Transverse colon (tissue), 4 donors: ENCODE data around the gene MRPL14. TPM values are rescaled to one million over a fixed set of nuclear protein-coding genes. Genes with fewer than 3 reads are reported as not detected.

Source experiments
- DNase-seq: peaks from one replicate; pipeline ENCODE4 v3.0.0-alpha.2; 2019
- H3K27ac ChIP-seq, 4 donors: fragments of 200-600 bp; sonication (generic); 2 replicates each; pipeline ENCODE4 v1.5.1; 2016 to 2018; ENCODE audit warnings: inconsistent platforms in 4 of 4
- H3K27me3 ChIP-seq: fragments of 200-600 bp; sonication (generic); 2 replicates; pipeline ENCODE4 v1.5.1; 2017; ENCODE audit warnings: inconsistent platforms
- H3K36me3 ChIP-seq, 4 donors: fragments of 200-600 bp; sonication (generic); 2 replicates each; pipeline ENCODE4 v1.5.1; 2017 to 2019; ENCODE audit warnings: inconsistent platforms in 4 of 4
- H3K4me1 ChIP-seq, 4 donors: fragments of 200-600 bp; sonication (generic); 2 replicates each; pipeline ENCODE4 v1.5.1; 2017 to 2020; ENCODE audit warnings: inconsistent platforms in 4 of 4
- H3K4me3 ChIP-seq, 4 donors: fragments of 200-600 bp; sonication (generic); 1 replicate in 1 of 4; 2 replicates in 3 of 4; pipeline versions ENCODE4 v1.5.1 to v1.6.1; 2017 to 2019; ENCODE audit warnings: inconsistent platforms in 4 of 4
- H3K9me3 ChIP-seq, 2 donors: fragments of 200-600 bp; sonication (generic); 2 replicates each; pipeline ENCODE4 v1.5.1; 2017 to 2019; ENCODE audit warnings: inconsistent platforms in 2 of 2
- CTCF ChIP-seq, 5 experiments: fragments of 200-600 bp in 3 of 5; fragments of 450-650 bp in 2 of 5; sonication (generic) in 3 of 5; IDR thresholded peaks; 1 replicate in 2 of 5; 2 replicates in 3 of 5; pipeline ENCODE4 v1.5.1; 2016 to 2017; ENCODE audit warnings: antibody characterized with exemption in 5 of 5, inconsistent platforms in 3 of 5, mild to moderate bottlenecking in 2 of 5, moderate library complexity in 1 of 5
- EP300 ChIP-seq: sonication (generic); formaldehyde crosslinking; IDR thresholded peaks from one replicate; pipeline ENCODE4 v1.6.1; 2017; ENCODE audit warnings: antibody characterized with exemption, low read depth
- POLR2A ChIP-seq: fragments of 450-650 bp; IDR thresholded peaks from one replicate; pipeline ENCODE4 v1.6.1; 2016; ENCODE audit warnings: antibody characterized with exemption, mild to moderate bottlenecking, moderate library complexity
- POLR2AphosphoS5 ChIP-seq, 3 donors: sonication (generic); formaldehyde crosslinking; IDR thresholded peaks; one replicate each; pipeline ENCODE4 v1.6.1; 2016; ENCODE audit warnings: antibody characterized with exemption in 3 of 3
- WGBS, 2 donors: methylation state at CpG; one replicate each; pipeline ENCODE4 v1.1.5; 2018; ENCODE audit warnings: low coverage in 1 of 2; 5-methylcytosine and 5-hydroxymethylcytosine counted together
- in situ Hi-C, 4 donors: fragments of 200-750 bp; cut with MboI; loops; one replicate each; pipeline versions ENCODE4 v1.15.0 to v1.15.1; 2017; ENCODE audit warnings: low sequenced_read_pairs in 3 of 4, low pct_ligation_motif_present in 1 of 4, low pct_unique_long_range_greater_than_20kb in 1 of 4
- intact Hi-C: fragments of 100-400 bp; cut with DNase I; formaldehyde crosslinking; loops from one replicate; pipeline ENCODE4 v1.15.1; 2023; ENCODE audit warnings: low total_unique reads
- total RNA-seq, 4 donors: library from RNA; depleted of rRNA; stranded (reverse); fragments of >200 nt; gene quantifications; one replicate each; pipeline ENCODE4 v1.1.0, GENCODE V29; 2016

The MRPL14 gene
- total RNA-seq, 4 donors from 2014 or later: 15.5 to 54.6 (median 45.9) TPM

DNA sequence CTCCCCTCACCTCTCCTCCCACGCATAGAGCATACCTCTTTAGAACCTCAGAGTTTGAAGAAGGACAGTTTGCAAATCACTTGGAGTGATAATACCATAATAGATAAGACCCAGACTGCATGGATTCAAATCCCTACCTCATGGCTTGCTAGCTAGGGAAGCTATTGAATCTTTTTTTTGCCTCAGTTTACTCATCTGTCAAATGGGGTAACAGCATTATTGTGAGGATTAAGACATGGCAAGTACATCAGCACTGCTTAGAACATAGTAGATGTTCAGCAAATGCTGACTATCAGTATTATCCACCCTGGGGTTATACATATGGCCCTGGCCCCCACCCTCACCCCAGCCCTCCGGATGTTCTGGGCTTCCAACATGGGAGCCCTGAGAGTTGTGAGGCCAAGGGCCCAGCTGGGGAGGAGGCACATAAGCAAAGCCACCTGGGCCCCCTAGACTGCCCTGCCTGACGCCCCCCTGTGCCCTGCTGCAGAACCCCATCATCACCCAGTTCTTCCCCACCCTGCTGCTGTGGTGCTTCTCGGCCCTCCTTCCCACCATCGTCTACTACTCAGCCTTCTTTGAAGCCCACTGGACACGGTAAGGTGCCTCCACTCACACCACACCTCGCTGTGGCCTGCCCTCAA, 22.2 kb upstream of the MRPL14 start:
- 89 to 94% methylated on average over 2 to 7 of the region's 7 CpGs for whole genome bisulfite sequencing, 2 donors
- no peak for DNase-seq
- in situ Hi-C loops: loop anchor here in 2 of 4 donors (5.0 to 25.0 kb wide), 2 partner anchors 47 to 188 kb away; partner anchors contain the start of gene SPATS1 (in 2 of the 2)

DNA sequence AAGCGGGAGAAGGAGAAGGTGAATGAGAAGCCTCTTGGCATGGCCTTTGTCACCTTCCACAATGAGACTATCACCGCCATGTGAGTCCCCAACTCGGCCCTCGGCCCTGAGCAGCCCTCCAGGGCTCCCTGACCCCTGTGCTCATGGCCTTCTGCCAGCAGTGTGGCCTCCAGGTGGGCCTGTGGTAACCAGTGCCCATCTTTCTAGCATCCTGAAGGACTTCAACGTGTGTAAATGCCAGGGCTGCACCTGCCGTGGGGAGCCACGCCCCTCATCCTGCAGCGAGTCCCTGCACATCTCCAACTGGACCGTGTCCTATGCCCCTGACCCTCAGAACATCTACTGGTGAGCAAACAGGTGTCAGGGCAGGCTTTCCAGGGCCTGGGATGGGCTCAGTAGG, 21.1 kb upstream of the MRPL14 start:
- H3K27me3 ChIP-seq: no peaks in the 10 kb centered on the region
- in situ Hi-C loops (no loop called here), intact Hi-C loops (no loop called here)
- H3K27ac ChIP-seq: no peak overlapping the region
- H3K9me3 ChIP-seq: no peaks in the 10 kb centered on the region
- no peak overlapping the region for H3K4me3 ChIP-seq
- H3K4me1 ChIP-seq: peaks cover 0 to 6% (median 2%) of the 10 kb centered on the region in 4 donors
- no peak for DNase-seq
- WGBS, 2 donors: 94% methylated on average over 4 of the region's 9 CpGs; no CpG with 5 or more reads in 1 of the 2 donors
- TF ChIP-seq EP300: no peak
- no peak for TF ChIP-seq CTCF (IDR thresholded peaks at IDR 0.05)
- no peak for TF ChIP-seq POLR2A
- TF ChIP-seq POLR2AphosphoS5 (IDR thresholded peaks at IDR 0.05): no peak
- peaks cover 0 to 14% (median 3%) of the 10 kb centered on the region in 4 donors for H3K36me3 ChIP-seq

More for the DNA sequence above, 22.2 kb upstream of the MRPL14 start:
- Histone ChIP-seq H3K4me1 (peaks cover 0 to 6% (median 2%) of the 10 kb centered on the region in 4 donors), H3K27me3 (no peaks in the 10 kb centered on the region), H3K9me3 (no peaks in the 10 kb centered on the region), H3K36me3 (peaks cover 0 to 14% (median 3%) of the 10 kb centered on the region in 4 donors), H3K4me3 (no peak overlapping the region), H3K27ac (no peak overlapping the region)
- intact Hi-C loops: loop anchor here (1.0 to 5.0 kb wide), 2 partner anchors 33 to 382 kb away; no protein-coding TSS in a partner anchor
- TF ChIP-seq POLR2AphosphoS5 (IDR thresholded peaks at IDR 0.05) (no peak), POLR2A (no peak), EP300 (no peak), CTCF (IDR thresholded peaks at IDR 0.05) (no peak)

DNA sequence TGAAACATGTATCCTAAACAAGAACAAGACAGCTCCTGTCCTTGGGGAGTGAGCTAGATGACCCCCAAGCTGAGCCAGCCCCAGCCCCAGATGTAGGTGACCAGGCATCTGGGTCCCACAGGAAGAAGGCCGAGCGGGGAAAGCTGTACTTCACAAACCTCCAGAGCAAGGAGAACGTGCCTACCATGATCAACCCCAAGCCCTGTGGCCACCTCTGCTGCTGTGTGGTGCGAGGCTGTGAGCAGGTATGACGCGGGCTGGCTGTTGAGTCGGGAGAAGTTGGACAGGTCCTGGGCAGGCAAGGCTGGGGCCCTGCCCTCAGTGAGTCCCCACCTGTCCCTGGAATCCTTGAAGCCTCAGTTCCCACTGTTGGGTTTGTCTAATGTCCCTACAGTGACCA, 20.0 kb upstream of the MRPL14 start:
- intact Hi-C loops (no loop called here), in situ Hi-C loops (no loop called here)
- TF ChIP-seq CTCF (IDR thresholded peaks at IDR 0.05) (no peak), EP300 (no peak), POLR2A (no peak), POLR2AphosphoS5 (IDR thresholded peaks at IDR 0.05) (no peak)
- peaks cover 0 to 6% (median 2%) of the 10 kb centered on the region in 4 donors for H3K4me1 ChIP-seq
- 80 to 93% methylated on average over 1 to 7 of the region's 7 CpGs for WGBS, 2 donors
- peaks cover 0 to 14% (median 3%) of the 10 kb centered on the region in 4 donors for H3K36me3 ChIP-seq
- H3K27ac ChIP-seq: no peak overlapping the region
- H3K27me3 ChIP-seq: no peaks in the 10 kb centered on the region
- H3K4me3 ChIP-seq: no peak overlapping the region
- no peak for DNase-seq
- no peaks in the 10 kb centered on the region for H3K9me3 ChIP-seq

DNA sequence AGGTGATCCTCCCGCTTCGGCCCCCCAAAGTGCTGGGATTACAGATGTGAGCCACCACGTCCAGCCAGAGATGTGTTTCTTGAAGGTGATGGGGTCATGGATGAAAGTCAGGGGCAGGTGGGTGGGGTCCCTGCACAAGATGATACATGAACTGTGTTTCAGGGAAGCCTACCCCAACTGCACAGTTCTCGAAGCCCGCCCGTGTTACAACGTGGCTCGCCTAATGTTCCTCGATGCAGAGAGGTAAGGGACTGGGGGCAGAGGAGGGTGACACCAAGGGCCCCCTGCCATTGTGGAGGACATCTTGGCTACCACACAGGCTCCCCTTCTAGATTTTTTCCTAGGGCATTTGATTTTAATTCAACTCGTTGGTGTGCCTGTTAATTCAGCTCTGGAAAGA, 19.4 kb upstream of the MRPL14 start:
- Histone ChIP-seq H3K27ac (no peak overlapping the region), H3K27me3 (no peaks in the 10 kb centered on the region), H3K4me3 (no peak overlapping the region), H3K36me3 (peaks cover 0 to 19% (median 3%) of the 10 kb centered on the region in 4 donors), H3K9me3 (no peaks in the 10 kb centered on the region), H3K4me1 (peaks cover 0 to 2% (median under 1%) of the 10 kb centered on the region in 4 donors)
- WGBS, 2 donors: 91% methylated on average over 10 of the region's 10 CpGs; no CpG with 5 or more reads in 1 of the 2 donors
- TF ChIP-seq POLR2A (no peak), CTCF (IDR thresholded peaks at IDR 0.05) (no peak), POLR2AphosphoS5 (IDR thresholded peaks at IDR 0.05) (no peak), EP300 (no peak)
- in situ Hi-C loops: no loop called here
- DNase-seq: no peak
- intact Hi-C loops: no loop called here
